ENCODE measurements around the gene TRAPPC10. TPM values are rescaled to one million over a fixed set of nuclear protein-coding genes. Genes with fewer than 3 reads are reported as not detected.

The TRAPPC10 gene
- total and polyA plus RNA-seq, 3 experiments from 2014 or later, result 45.1 to 54.7 (median 50.0) TPM

DNA sequence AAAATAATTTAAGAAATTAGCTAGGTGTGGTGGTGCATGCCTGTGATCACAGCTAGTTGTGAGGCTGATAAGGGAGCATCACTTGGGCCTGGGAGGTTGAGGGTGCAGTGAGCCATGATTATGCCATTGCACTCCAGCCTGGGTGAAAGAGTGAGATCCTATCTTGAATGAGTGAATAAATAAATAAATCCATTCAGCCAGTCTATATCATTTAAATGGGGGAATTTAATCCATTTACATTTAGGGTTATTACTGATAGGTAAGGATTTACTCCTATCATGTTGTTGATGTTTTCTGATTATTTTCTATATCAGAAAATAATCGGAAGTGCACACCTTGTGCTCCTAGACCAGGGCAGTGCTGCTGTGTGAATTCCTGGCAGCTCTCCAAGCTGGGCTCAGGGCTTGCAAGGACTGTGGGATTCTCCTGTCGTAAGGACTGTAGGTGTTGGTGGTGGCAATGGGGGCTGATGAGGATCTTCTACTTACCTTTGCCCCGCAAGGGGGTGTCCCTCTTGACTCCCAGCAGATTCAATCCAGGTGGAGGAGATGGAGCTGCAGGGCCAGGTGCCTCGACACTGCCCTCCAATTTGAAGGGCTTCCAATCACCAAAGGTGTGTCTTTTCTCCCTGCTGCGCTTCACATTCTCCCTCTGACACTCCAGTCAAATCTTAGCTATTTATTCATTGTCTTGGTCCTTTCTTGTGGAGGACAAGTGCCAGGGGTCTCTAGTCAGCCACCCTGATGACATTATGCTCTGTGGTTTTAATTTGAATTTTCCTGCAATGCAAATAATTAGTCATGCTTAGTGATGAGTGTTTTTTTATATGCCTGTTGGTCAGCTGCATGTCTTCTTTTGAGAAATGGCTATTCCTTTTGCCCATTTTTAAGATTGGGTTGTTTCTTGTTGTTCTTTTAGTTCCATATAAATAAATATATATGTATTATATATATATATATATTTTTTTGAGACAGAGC, 14.1 kb upstream of the TRAPPC10 start:
- Mint-ChIP-seq H3K36me3 (no peaks in the 10 kb centered on the region), H3K4me3 (no peak overlapping the region), H3K9me3 (peaks cover 0 to 3% (median 0%) of the 10 kb centered on the region in 5 donors), H3K27me3 (peaks cover 5 to 11% of the 10 kb centered on the region in 2 donors), H3K27ac (no peak overlapping the region), H3K4me1 (no peaks in the 10 kb centered on the region)
- H3K9me3 ChIP-seq (ENCODE audit: low read length), result no peaks in the 10 kb centered on the region
- ChIA-PET POLR2A (interaction anchor here (1.0 kb wide), 1 partner anchor 15 kb away, joined by 3 read pairs; no protein-coding TSS in a partner anchor), CTCF (no interaction called here)
- no peaks in the 10 kb centered on the region for H3K36me3 ChIP-seq (ENCODE audit: insufficient read depth, low read length)
- no peak overlapping the region for H3K4me3 ChIP-seq (ENCODE audit: low read length)
- DNase-seq, result no peak
- no peaks in the 10 kb centered on the region for H3K27me3 ChIP-seq (ENCODE audit: insufficient read depth, low read length, poor library complexity, severe bottlenecking)
- no peak overlapping the region for H3K27ac ChIP-seq (ENCODE audit: low read depth, low read length)
- no peaks in the 10 kb centered on the region for H3K4me1 ChIP-seq (ENCODE audit: insufficient read depth, low read length)

DNA sequence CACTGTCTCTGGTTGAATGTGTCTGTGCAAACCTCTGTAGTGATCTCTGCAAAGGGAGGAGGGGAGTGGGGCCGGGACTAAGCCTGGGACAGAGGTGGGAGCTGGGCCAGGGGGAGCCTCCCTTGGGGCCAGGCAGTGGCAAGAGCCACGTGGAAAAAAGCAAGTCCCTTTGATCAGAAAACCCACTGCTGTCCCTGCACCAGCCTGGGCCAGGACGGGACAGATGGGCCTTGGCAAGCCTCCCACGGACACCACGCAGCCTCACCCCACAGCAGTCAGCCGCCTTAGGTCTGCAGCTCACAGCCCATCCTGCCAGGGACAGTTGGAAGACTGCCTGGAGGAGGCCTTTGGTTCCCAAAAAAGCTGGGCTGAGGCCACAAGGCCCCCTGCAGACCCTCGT, 11.7 kb upstream of the TRAPPC10 start:
- H3K27ac ChIP-seq (ENCODE audit: low read depth, low read length), result no peak overlapping the region
- no peak overlapping the region for H3K4me3 ChIP-seq (ENCODE audit: low read length)
- H3K27me3 ChIP-seq (ENCODE audit: insufficient read depth, low read length, poor library complexity, severe bottlenecking), result no peaks in the 10 kb centered on the region
- H3K36me3 ChIP-seq (ENCODE audit: insufficient read depth, low read length), result no peaks in the 10 kb centered on the region
- H3K9me3 ChIP-seq (ENCODE audit: low read length), result no peaks in the 10 kb centered on the region
- no peak overlapping the region for H3K4me3 Mint-ChIP-seq
- no peaks in the 10 kb centered on the region for H3K4me1 Mint-ChIP-seq
- POLR2A ChIA-PET, result no interaction called here
- peaks cover 0 to 3% (median 0%) of the 10 kb centered on the region in 5 donors for H3K9me3 Mint-ChIP-seq
- peaks cover 5 to 11% of the 10 kb centered on the region in 2 donors for H3K27me3 Mint-ChIP-seq
- no peaks in the 10 kb centered on the region for H3K36me3 Mint-ChIP-seq
- CTCF ChIA-PET, result no interaction called here
- DNase-seq, result no peak
- no peak overlapping the region for H3K27ac Mint-ChIP-seq
- no peaks in the 10 kb centered on the region for H3K4me1 ChIP-seq (ENCODE audit: insufficient read depth, low read length)

DNA sequence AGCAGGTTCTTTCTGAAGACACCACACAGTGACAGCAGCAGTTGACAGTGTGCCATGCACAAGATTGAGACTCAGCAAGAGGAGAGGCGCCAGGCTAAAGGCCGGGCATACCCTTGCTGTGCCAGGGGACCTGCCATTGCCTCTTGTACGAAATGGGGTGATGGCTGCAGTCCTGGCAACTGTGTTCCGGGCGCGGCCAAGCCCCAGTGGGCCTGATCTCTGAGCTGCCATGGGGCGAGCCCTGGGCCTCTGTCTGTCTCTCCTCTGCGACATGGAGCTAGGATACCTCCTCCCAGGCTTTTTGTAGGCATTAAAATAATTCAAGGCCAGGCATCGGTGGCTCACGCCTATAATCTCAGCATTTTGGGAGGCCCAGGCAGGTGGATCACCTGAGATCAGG, 9.6 kb upstream of the TRAPPC10 start:
- Mint-ChIP-seq H3K27ac (no peak overlapping the region), H3K4me3 (no peak overlapping the region), H3K36me3 (no peaks in the 10 kb centered on the region), H3K4me1 (no peaks in the 10 kb centered on the region), H3K9me3 (no peaks in the 10 kb centered on the region), H3K27me3 (peaks cover 2 to 4% of the 10 kb centered on the region in 2 donors)
- Histone ChIP-seq H3K27me3 (ENCODE audit: insufficient read depth, low read length, poor library complexity, severe bottlenecking) (no peaks in the 10 kb centered on the region), H3K36me3 (ENCODE audit: insufficient read depth, low read length) (no peaks in the 10 kb centered on the region), H3K9me3 (ENCODE audit: low read length) (no peaks in the 10 kb centered on the region), H3K4me1 (ENCODE audit: insufficient read depth, low read length) (no peaks in the 10 kb centered on the region), H3K4me3 (ENCODE audit: low read length) (no peak overlapping the region), H3K27ac (ENCODE audit: low read depth, low read length) (no peak overlapping the region)
- no peak for DNase-seq
- ChIA-PET POLR2A (no interaction called here), CTCF (no interaction called here)

DNA sequence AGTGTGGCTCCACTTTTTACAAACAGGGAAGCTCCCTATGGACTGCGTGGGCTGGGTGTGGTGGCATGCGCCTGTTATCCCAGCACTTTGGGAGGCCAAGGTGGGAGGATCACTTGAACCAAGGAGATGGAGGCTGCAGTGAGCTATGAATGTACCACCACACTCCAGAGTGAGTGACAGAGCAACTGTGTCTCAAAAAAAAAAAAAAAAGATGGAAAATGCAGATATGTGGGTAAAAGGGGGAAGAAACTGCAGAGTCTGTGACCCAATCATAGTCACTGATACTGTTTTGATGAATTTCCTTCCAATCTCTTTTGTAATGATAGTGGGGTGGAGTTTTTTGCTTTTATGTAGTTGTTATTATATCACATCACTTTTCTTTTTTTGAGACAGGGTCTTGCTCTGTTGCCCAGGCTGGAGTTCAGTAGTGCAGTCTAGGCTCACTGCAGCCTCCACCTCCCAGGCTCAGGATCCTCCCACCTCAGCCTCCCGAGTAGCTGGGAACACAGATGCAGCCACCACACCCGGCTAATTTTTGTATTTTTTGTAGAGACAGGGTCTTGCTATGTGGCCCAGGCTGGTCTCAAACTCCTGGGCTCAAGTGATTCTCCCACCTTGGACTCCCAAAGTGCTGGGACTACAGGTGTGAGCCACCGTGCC, 8.7 kb upstream of the TRAPPC10 start:
- Mint-ChIP-seq H3K9me3 (no peaks in the 10 kb centered on the region), H3K27me3 (peaks cover 2 to 4% of the 10 kb centered on the region in 2 donors), H3K4me1 (no peaks in the 10 kb centered on the region), H3K36me3 (peaks cover 0 to under 1% (median 0%) of the 10 kb centered on the region in 3 donors), H3K4me3 (no peak overlapping the region), H3K27ac (peak overlapping the region in 1 of 8 donors; percentile 8)
- Histone ChIP-seq H3K36me3 (ENCODE audit: insufficient read depth, low read length) (no peaks in the 10 kb centered on the region), H3K9me3 (ENCODE audit: low read length) (no peaks in the 10 kb centered on the region), H3K27ac (ENCODE audit: low read depth, low read length) (no peak overlapping the region), H3K4me1 (ENCODE audit: insufficient read depth, low read length) (no peaks in the 10 kb centered on the region), H3K27me3 (ENCODE audit: insufficient read depth, low read length, poor library complexity, severe bottlenecking) (no peaks in the 10 kb centered on the region), H3K4me3 (ENCODE audit: low read length) (no peak overlapping the region)
- POLR2A ChIA-PET, result no interaction called here
- DNase-seq, result no peak
- CTCF ChIA-PET, result no interaction called here

DNA sequence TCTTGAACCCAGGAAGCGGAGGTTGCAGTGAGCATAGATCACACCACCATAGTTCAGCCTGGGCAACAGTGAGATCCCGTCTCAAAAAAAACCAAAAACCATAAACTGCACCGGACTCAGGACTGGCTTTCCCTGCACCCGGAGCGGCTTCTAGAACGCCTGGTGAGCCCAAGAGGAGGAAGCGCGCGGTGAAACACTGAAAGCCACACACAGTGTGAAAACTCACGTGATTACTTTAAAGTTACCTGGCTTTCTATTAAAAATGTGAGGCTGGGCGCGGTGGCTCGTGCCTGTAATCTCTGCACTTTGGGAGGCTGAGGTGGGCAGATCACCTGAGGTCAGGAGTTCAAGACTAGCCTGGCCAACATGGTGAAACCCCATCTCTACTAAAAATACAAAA, 7.0 kb upstream of the TRAPPC10 start:
- ChIA-PET POLR2A (no interaction called here), CTCF (interaction anchor here (0.8 kb wide), 1 partner anchor 30 kb away, joined by 3 read pairs; no protein-coding TSS in a partner anchor)
- Histone ChIP-seq H3K36me3 (ENCODE audit: insufficient read depth, low read length) (no peaks in the 10 kb centered on the region), H3K9me3 (ENCODE audit: low read length) (no peaks in the 10 kb centered on the region), H3K4me3 (ENCODE audit: low read length) (no peak overlapping the region), H3K4me1 (ENCODE audit: insufficient read depth, low read length) (no peaks in the 10 kb centered on the region), H3K27me3 (ENCODE audit: insufficient read depth, low read length, poor library complexity, severe bottlenecking) (no peaks in the 10 kb centered on the region), H3K27ac (ENCODE audit: low read depth, low read length) (no peak overlapping the region)
- Mint-ChIP-seq H3K27me3 (no peaks in the 10 kb centered on the region), H3K36me3 (peaks cover 0 to 1% (median 0%) of the 10 kb centered on the region in 3 donors), H3K27ac (no peak overlapping the region), H3K4me3 (no peak overlapping the region), H3K9me3 (no peaks in the 10 kb centered on the region), H3K4me1 (peaks cover 0 to 2% (median under 1%) of the 10 kb centered on the region in 3 donors)
- no peak for DNase-seq

DNA sequence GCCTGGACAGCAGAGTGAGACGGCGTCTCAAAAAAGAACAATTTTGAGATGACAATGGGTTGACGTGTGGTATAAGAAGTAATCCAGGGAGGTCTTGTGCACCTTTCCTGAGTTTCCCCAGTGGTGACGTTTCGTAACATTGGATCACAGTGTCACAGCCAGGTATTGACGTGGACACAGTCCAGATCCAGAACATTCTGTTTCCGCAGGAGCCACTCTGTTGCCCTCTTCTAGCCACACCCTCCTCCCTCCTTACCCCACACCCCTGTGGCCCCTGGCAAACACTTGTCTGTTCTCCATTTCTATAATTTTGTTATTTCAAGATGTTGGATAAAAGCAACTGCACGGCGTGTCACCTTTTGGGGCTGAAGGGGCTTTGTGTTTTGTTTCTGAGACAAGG, 6.5 kb upstream of the TRAPPC10 start:
- ChIA-PET CTCF (no interaction called here), POLR2A (no interaction called here)
- Mint-ChIP-seq H3K27ac (no peak overlapping the region), H3K4me3 (no peak overlapping the region), H3K4me1 (peaks cover 0 to 7% (median 4%) of the 10 kb centered on the region in 3 donors), H3K9me3 (no peaks in the 10 kb centered on the region), H3K36me3 (peaks cover 0 to 1% (median 0%) of the 10 kb centered on the region in 3 donors), H3K27me3 (no peaks in the 10 kb centered on the region)
- H3K4me1 ChIP-seq (ENCODE audit: insufficient read depth, low read length), result no peaks in the 10 kb centered on the region
- no peaks in the 10 kb centered on the region for H3K27me3 ChIP-seq (ENCODE audit: insufficient read depth, low read length, poor library complexity, severe bottlenecking)
- no peaks in the 10 kb centered on the region for H3K36me3 ChIP-seq (ENCODE audit: insufficient read depth, low read length)
- H3K27ac ChIP-seq (ENCODE audit: low read depth, low read length), result no peak overlapping the region
- no peaks in the 10 kb centered on the region for H3K9me3 ChIP-seq (ENCODE audit: low read length)
- DNase-seq, result no peak
- no peak overlapping the region for H3K4me3 ChIP-seq (ENCODE audit: low read length)

DNA sequence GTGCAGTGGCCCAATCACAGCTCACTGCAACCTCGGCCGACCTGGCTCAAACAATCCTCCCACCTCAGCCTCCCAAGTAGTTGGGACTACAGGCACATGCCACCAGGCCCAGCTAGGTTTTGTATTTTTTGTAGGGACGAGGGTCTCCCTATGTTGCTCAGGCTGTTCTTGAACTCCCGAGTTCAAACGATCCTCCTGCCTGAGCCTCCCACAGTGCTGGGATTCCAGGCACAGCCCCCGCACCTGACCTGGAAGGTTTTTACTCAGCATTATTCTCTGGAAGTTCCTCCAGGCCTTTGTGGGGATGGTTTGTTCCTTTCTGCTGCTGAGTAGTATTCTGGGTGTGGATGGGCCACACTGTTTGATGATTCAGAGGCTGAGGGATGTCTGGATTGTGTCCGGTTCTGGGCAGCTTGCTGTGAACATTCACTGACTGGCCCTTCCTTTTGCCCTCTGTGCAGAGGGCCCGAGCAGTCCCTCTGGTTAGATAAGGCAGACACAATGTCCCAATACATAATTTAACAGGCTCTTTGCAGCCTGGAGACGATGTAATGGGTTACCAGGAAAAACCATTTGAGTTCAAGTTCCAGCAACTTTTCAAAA, 6.0 kb upstream of the TRAPPC10 start:
- H3K27me3 ChIP-seq (ENCODE audit: insufficient read depth, low read length, poor library complexity, severe bottlenecking), result no peaks in the 10 kb centered on the region
- H3K36me3 Mint-ChIP-seq, result peaks cover 0 to 1% (median under 1%) of the 10 kb centered on the region in 3 donors

DNA sequence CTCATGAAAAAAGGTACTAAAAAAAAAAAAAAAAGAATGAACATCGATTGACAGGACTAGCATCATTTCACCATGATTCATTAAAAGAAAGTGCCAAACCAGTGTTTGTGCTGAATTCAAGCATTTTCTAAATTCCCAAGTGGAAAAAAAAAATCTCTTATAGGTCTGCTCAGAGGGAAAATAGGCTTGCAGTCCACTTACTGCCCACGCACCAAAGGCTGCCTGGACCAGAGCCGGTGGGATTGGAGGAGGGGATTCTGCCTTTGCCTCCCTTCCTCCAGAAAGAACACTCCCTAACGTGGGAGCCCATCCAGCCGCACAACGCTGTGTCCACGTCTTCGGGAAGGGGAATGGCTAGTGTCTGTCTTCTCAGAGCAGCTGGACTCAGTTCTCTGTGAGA, 5.5 kb upstream of the TRAPPC10 start:
- POLR2A ChIA-PET, result no interaction called here
- H3K27me3 ChIP-seq (ENCODE audit: insufficient read depth, low read length, poor library complexity, severe bottlenecking), result no peaks in the 10 kb centered on the region
- H3K4me3 ChIP-seq (ENCODE audit: low read length), result no peak overlapping the region
- H3K9me3 ChIP-seq (ENCODE audit: low read length), result no peaks in the 10 kb centered on the region
- Mint-ChIP-seq H3K36me3 (peaks cover 0 to 3% (median 1%) of the 10 kb centered on the region in 3 donors), H3K4me1 (peaks cover 8 to 12% (median 10%) of the 10 kb centered on the region in 3 donors), H3K27ac (no peak overlapping the region), H3K27me3 (no peaks in the 10 kb centered on the region), H3K4me3 (no peak overlapping the region), H3K9me3 (no peaks in the 10 kb centered on the region)
- peaks cover 6% of the 10 kb centered on the region for H3K4me1 ChIP-seq (ENCODE audit: insufficient read depth, low read length)
- no peak overlapping the region for H3K27ac ChIP-seq (ENCODE audit: low read depth, low read length)
- CTCF ChIA-PET, result no interaction called here
- no peaks in the 10 kb centered on the region for H3K36me3 ChIP-seq (ENCODE audit: insufficient read depth, low read length)
- no peak for DNase-seq

More for the DNA sequence above, 6.0 kb upstream of the TRAPPC10 start:
- ChIA-PET CTCF (no interaction called here), POLR2A (no interaction called here)
- Mint-ChIP-seq H3K27me3 (no peaks in the 10 kb centered on the region), H3K4me3 (no peak overlapping the region), H3K27ac (no peak overlapping the region), H3K4me1 (peaks cover 3 to 9% (median 7%) of the 10 kb centered on the region in 3 donors), H3K9me3 (no peaks in the 10 kb centered on the region)
- Histone ChIP-seq H3K9me3 (ENCODE audit: low read length) (no peaks in the 10 kb centered on the region), H3K27ac (ENCODE audit: low read depth, low read length) (no peak overlapping the region), H3K4me3 (ENCODE audit: low read length) (no peak overlapping the region), H3K4me1 (ENCODE audit: insufficient read depth, low read length) (peaks cover 3% of the 10 kb centered on the region), H3K36me3 (ENCODE audit: insufficient read depth, low read length) (no peaks in the 10 kb centered on the region)
- no peak for DNase-seq

All from CD8-positive, alpha-beta memory T cell (primary cell).